HepG2 (cell line): ENCODE measurements around the gene STK24. TPM values are rescaled to one million over a fixed set of nuclear protein-coding genes. Genes with fewer than 3 reads are reported as not detected.

Experiments
- ATAC-seq: fragments of 200-7000 bp; cut with Tn5 transposase; 3 replicates; pipeline ENCODE4 v1.9.1; 2020; ENCODE audit warnings: mild to moderate bottlenecking, moderate library complexity
- BruUV-seq: library from RNA; stranded (reverse); fragments of 400-500 nt; replicated peaks from 2 replicates; lab custom pipeline; 2021; lab: Mats Ljungman, UMichigan
- CTCF ChIA-PET: fragments of 300-600 bp; formaldehyde crosslinking; extraction: SDS; loops from one replicate; lab custom pipeline; 2021; ENCODE audit warnings: low total read pairs, inconsistent platforms, low intra/inter-chr PET ratio; lab: Yijun Ruan, JAX
- POLR2A ChIA-PET: fragments of 350-600 bp; sonication (Branson Sonifier 250); formaldehyde crosslinking; loops from one replicate; lab custom pipeline; 2020; ENCODE audit warnings: antibody characterized with exemption, inconsistent platforms; lab: Yijun Ruan, JAX
- DNase-seq: peaks from one replicate; pipeline ENCODE4 v3.0.0-alpha.2; 2015; ENCODE audit warnings: low spot score
- FAIRE-seq: peaks from 3 replicates; lab custom pipeline; 2011; peaks lifted over from hg19 to GRCh38; lab: Jason Lieb, UNC
- H2AFZ ChIP-seq: one replicate; pipeline ENCODE4 v1.6.1; 2011; ENCODE audit warnings: low read length, inconsistent platforms
- H3K27ac ChIP-seq: fragments of 300-600 bp; 3 replicates; pipeline ENCODE4 v1.8.0; 2011; ENCODE audit warnings: mixed run types, mild to moderate bottlenecking, mixed read lengths, low read length, inconsistent platforms; ENCODE audit not compliant: insufficient read depth; ENCODE audit errors: extremely low read length
- H3K27me3 ChIP-seq, 2 experiments: fragments of 200-600 bp in 1 of 2; 2 replicates in 1 of 2; 3 replicates in 1 of 2; pipeline versions ENCODE4 v1.6.0 to v1.8.0; 2011; ENCODE audit warnings: low read length in 2 of 2, mild to moderate bottlenecking in 2 of 2, moderate library complexity in 2 of 2, inconsistent platforms in 1 of 2; ENCODE audit not compliant: insufficient read depth in 2 of 2, control insufficient read depth in 1 of 2
- H3K36me3 ChIP-seq, 2 experiments: fragments of 200-600 bp in 1 of 2; replicated peaks in 1 of 2; 2 replicates in 1 of 2; 3 replicates in 1 of 2; pipeline versions ENCODE4 v1.5.1 to v1.8.0; 2011; ENCODE audit warnings: low read length in 2 of 2, inconsistent platforms in 1 of 2; ENCODE audit not compliant: insufficient read depth in 2 of 2, control insufficient read depth in 1 of 2
- H3K4me1 ChIP-seq: 2 replicates; pipeline ENCODE4 v1.5.1; 2012; ENCODE audit warnings: low read length, inconsistent platforms; ENCODE audit not compliant: insufficient read depth
- H3K4me2 ChIP-seq: 2 replicates; pipeline ENCODE4 v1.6.0; 2011; ENCODE audit warnings: low read depth, low read length, inconsistent platforms
- H3K4me3 ChIP-seq, 3 experiments: fragments of 200-600 bp in 1 of 3; sonication (generic), shearing (Covaris generic) in 1 of 3; replicated peaks in 1 of 3; 2 replicates each; pipeline ENCODE4 v1.5.1; 2011 to 2016; ENCODE audit warnings: low read length in 3 of 3, inconsistent platforms in 2 of 3, low read depth in 2 of 3, mild to moderate bottlenecking in 2 of 3, control low read depth in 1 of 3, mixed read lengths in 1 of 3; ENCODE audit not compliant: insufficient read depth in 1 of 3
- H3K79me2 ChIP-seq: one replicate; pipeline ENCODE4 v1.6.1; 2011; ENCODE audit warnings: low read length, inconsistent platforms; ENCODE audit not compliant: insufficient read depth
- H3K9ac ChIP-seq: 2 replicates; pipeline ENCODE4 v1.6.0; 2011; ENCODE audit warnings: mild to moderate bottlenecking, low read depth, low read length, inconsistent platforms; ENCODE audit not compliant: insufficient read depth
- H3K9me3 ChIP-seq: 2 replicates; pipeline ENCODE4 v1.5.1; 2012; ENCODE audit warnings: mild to moderate bottlenecking, low read length
- H4K20me1 ChIP-seq: 2 replicates; pipeline ENCODE4 v1.6.0; 2011; ENCODE audit warnings: inconsistent platforms, mild to moderate bottlenecking, low read length, moderate library complexity; ENCODE audit not compliant: insufficient read depth
- ZNF33A ChIP-seq: sonication (generic); formaldehyde crosslinking; IDR thresholded peaks from 2 replicates; pipeline ENCODE4 v1.5.1; 2020; ENCODE audit warnings: missing genetic modification reagents, mild to moderate bottlenecking, moderate library complexity, borderline replicate concordance
- WGBS: methylation state at CpG from one replicate; pipeline ENCODE4 v1.1.6; 2017; ENCODE audit warnings: low lambda C conversion rate; 5-methylcytosine and 5-hydroxymethylcytosine counted together
- in situ Hi-C: cut with HindIII; loops from 2 replicates; pipeline ENCODE4 v1.10.0; 2017; ENCODE audit warnings: low pct_unique_long_range_greater_than_20kb; ENCODE audit not compliant: extremely low pct_ligation_motif_present
- intact Hi-C: fragments of 100-400 bp; cut with micrococcal nuclease; formaldehyde crosslinking; loops from one replicate; pipeline ENCODE4 v1.10.0; 2022; ENCODE audit not compliant: unreplicated experiment
- polyA plus RNA-seq, 8 experiments: library from polyadenylated mRNA; depleted of rRNA in 3 of 8; stranded (reverse) in 7 of 8; unstranded in 1 of 8; fragments of >200 nt; fragmentation: Illumina TruSeq in 4 of 8; extraction: Trizol in 4 of 8; gene quantifications; 2 replicates each; pipeline versions ENCODE4 v1.2.1 to v1.2.3, GENCODE V29; 2011 to 2016; ENCODE audit warnings: low read depth in 4 of 8, missing spikeins in 1 of 8, mixed read lengths in 1 of 8; ENCODE audit not compliant: insufficient read depth in 1 of 8
- total RNA-seq, 5 experiments: library from RNA; depleted of rRNA; stranded (reverse); fragments of >200 nt; fragmentation: Illumina TruSeq; extraction: Trizol; gene quantifications; 2 replicates each; pipeline ENCODE4 v1.2.3, GENCODE V29; 2016; ENCODE audit warnings: low read depth in 1 of 5
- TF ChIP-seq, protein P1 (sequence below): sonication (generic); formaldehyde crosslinking; conservative IDR thresholded peaks from 2 replicates; pipeline ENCODE4 v1.8.1; 2023; ENCODE audit warnings: missing genetic modification reagents
- TF ChIP-seq, protein P2 (sequence below): sonication (generic); formaldehyde crosslinking; IDR thresholded peaks from 2 replicates; pipeline ENCODE4 v1.4.0; 2020; ENCODE audit warnings: missing genetic modification reagents, borderline replicate concordance
- TF ChIP-seq, protein P3 (sequence below): sonication (generic); formaldehyde crosslinking; IDR thresholded peaks from 2 replicates; pipeline ENCODE4 v1.5.0; 2020; ENCODE audit warnings: mild to moderate bottlenecking, missing genetic modification reagents, borderline replicate concordance

Gene STK24
- total and polyA plus RNA-seq, 2 of the 13 experiments (the other 11 are each of a cell fraction or from before 2014, with no cell fraction given): 51.3 to 73.0 TPM

DNA sequence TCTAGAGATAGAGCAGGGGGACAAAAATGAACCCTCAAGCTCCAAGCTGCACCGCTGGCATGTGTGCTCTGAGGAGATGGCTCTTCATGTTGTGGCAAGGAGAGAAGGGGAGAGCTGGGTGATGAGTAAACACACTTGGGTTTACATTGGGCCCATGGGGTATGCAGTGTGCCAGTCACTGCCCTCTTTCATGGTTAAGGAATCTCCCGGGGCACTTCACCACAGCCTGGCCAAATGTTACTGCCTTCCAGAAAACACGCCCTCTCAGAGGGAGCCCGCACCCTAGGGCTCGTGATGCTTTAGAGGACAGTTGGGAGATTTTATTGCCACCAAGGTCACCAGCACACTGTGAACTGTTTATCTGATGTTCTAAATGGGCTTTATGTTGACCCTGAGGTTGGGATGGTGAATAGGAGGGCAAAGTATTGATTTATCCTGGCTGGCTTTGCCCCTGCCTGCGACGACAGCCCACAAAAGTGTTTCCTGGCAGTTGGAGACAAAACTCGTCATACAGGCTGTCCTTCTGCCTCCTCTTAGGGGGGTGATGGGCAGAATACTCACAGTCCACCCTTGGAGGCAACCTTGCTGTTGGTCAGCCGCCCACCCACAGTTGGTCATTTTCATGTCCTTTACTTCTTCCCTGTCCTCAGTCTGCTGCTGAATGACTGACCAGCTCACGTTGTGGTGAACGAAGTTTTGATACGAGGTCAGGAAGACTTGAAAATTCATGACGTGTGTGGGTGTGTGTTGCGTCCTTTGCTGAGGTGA, 156.9 kb downstream of the STK24 start:
- peaks cover 3% of the 10 kb centered on the region; the same call in 1 of the 2 replicates for H4K20me1 ChIP-seq
- BruUV-seq: no TSS peak
- H3K4me1 ChIP-seq: no peaks in the 10 kb centered on the region
- peaks cover 43 to 89% of the 10 kb centered on the region in 2 experiments for H3K36me3 ChIP-seq
- H3K27me3 ChIP-seq: no peaks in the 10 kb centered on the region
- FAIRE-seq (no peak), DNase-seq (no peak)
- POLR2A ChIA-PET: no interaction called here
- in situ Hi-C loops: no loop called here
- no peak overlapping the region for H3K4me3 ChIP-seq
- no peaks in the 10 kb centered on the region for H3K9me3 ChIP-seq
- TF ChIP-seq, protein P1, sequence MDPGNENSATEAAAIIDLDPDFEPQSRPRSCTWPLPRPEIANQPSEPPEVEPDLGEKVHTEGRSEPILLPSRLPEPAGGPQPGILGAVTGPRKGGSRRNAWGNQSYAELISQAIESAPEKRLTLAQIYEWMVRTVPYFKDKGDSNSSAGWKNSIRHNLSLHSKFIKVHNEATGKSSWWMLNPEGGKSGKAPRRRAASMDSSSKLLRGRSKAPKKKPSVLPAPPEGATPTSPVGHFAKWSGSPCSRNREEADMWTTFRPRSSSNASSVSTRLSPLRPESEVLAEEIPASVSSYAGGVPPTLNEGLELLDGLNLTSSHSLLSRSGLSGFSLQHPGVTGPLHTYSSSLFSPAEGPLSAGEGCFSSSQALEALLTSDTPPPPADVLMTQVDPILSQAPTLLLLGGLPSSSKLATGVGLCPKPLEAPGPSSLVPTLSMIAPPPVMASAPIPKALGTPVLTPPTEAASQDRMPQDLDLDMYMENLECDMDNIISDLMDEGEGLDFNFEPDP (CRISPR knock-in tag): 0 out of 2 replicates have a peak, but pooled peaks have one; percentile 42
- TF ChIP-seq ZNF33A (CRISPR knock-in tag): no peak
- TF ChIP-seq, protein P2, sequence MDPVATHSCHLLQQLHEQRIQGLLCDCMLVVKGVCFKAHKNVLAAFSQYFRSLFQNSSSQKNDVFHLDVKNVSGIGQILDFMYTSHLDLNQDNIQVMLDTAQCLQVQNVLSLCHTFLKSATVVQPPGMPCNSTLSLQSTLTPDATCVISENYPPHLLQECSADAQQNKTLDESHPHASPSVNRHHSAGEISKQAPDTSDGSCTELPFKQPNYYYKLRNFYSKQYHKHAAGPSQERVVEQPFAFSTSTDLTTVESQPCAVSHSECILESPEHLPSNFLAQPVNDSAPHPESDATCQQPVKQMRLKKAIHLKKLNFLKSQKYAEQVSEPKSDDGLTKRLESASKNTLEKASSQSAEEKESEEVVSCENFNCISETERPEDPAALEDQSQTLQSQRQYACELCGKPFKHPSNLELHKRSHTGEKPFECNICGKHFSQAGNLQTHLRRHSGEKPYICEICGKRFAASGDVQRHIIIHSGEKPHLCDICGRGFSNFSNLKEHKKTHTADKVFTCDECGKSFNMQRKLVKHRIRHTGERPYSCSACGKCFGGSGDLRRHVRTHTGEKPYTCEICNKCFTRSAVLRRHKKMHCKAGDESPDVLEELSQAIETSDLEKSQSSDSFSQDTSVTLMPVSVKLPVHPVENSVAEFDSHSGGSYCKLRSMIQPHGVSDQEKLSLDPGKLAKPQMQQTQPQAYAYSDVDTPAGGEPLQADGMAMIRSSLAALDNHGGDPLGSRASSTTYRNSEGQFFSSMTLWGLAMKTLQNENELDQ: no peak
- TF ChIP-seq, protein P3, sequence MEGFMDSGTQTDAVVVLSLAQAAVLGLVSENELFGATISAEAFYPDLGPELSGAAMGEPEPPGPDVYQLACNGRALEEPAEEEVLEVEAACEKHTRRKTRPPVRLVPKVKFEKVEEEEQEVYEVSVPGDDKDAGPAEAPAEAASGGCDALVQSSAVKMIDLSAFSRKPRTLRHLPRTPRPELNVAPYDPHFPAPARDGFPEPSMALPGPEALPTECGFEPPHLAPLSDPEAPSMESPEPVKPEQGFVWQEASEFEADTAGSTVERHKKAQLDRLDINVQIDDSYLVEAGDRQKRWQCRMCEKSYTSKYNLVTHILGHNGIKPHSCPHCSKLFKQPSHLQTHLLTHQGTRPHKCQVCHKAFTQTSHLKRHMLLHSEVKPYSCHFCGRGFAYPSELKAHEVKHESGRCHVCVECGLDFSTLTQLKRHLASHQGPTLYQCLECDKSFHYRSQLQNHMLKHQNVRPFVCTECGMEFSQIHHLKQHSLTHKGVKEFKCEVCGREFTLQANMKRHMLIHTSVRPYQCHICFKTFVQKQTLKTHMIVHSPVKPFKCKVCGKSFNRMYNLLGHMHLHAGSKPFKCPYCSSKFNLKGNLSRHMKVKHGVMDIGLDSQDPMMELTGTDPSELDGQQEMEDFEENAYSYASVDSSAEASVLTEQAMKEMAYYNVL (CRISPR knock-in tag): no peak
- TF ChIP-seq, all 625 proteins: peak for 1
- Histone ChIP-seq H2AFZ (no peak overlapping the region), H3K4me2 (no peak overlapping the region), H3K9ac (no peak overlapping the region), H3K27ac (no peak overlapping the region), H3K79me2 (no peaks in the 10 kb centered on the region)
- 97% methylated on average over 14 of the region's 14 CpGs for WGBS
- ATAC-seq: no peak; the same call in 2 of the 3 replicates
- intact Hi-C loops: no loop called here
- CTCF ChIA-PET: no interaction called here
